HG03066 (cell line): ENCODE results near the gene GDPD5.

Source experiments
- ATAC-seq: cut with Tn5 transposase; IDR thresholded peaks from one replicate; pipeline ENCODE4 v1.9.1; 2021; ENCODE audit warnings: low read depth; ENCODE audit not compliant: unreplicated experiment

Gene GDPD5

DNA sequence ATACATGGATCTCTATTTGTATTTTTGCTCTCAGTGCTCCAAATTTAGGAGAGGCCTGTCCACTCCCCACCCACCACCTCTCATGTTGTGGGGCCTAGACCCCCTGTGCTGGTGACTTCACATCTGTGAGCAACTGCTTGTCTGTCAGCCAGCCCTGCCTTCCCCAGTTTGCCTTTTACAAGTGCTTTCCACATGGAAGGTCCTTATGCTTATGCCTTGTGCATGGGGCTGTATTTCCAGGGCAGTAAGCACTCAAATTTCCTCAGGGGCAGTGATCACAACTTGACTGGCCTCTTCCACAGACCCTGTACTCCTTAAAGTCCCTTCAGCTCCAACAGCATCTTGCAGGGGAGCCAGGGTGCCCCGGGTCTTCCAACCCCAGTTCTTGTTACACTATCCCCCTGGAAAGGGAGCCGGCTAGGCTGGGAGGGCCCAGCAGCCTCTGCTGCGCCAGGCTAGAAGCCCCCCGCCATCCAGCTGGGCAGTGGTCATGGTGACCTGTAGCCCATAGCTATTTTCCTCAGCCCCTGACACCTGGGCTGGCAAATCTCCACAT lies 29.9 kb downstream of the GDPD5 start:
- ATAC-seq: no peak

DNA sequence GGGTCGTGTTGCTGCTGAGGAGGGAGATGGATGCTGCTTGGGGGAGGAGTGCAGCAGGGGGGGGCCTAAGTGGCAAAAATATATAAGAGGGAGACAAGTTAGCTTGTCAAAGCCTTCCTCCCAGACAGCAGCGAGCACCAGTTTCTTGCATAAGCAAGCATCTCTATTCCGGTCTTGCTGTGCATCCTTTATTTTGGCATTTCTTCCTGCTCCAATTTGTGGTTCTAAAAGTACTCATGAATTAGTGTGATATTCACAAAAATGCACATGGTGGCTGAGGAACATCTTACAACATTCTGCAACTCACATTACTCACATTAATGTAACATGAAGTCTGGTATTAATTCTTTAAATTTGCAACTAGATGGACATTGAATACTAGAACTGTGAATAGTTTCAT lies 32.1 kb downstream of the GDPD5 start:
- no peak for ATAC-seq

DNA sequence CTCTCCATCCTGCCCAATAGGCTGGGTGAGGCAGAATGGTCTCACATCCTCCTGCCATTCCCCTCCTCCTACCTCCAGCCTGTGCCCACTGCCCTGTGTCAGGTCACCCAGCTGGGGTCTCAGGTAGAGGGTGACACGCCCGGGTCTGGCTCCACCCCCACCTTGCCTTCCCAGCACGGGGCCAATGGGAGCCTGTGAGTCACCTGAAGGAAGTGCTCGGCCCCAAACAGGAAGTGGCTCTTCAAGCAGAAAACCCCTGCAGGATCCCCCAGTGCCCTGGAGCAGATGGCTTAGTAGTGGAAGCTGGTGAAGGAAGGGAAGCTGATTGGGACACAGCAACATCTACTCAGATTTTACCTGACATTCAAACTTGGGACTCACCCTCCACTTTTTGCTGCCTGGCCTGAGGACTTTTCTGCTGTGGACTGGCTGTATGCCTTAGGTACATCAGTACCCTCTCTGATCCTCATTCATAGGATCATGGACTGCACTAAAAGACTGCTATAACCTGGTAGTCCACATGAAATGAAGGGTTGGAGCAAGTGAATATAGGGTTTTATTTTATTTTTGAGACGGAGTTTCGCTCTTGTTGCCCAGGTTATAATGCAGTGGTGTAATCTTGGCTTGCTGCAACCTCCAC lies 33.4 kb downstream of the GDPD5 start:
- ATAC-seq: no peak

DNA sequence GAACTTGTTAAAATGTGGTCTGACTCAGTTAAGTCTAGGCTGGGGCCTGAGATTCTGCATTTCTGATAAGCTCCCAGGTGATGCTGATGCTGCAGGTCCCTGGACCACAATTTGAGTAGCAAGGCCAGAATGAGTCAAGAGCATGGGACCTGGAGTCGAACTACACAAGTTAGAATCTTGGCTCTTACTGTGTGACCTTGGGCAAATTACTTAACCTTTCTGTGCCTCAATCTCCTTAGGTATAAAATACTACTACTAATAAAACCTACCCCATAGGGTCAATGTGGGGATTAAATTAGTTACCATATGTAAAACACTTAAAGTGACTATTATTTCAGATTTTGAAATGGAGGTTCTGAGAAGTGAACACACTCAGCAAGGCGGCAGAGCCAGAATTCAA lies 34.3 kb downstream of the GDPD5 start:
- ATAC-seq: no peak

DNA sequence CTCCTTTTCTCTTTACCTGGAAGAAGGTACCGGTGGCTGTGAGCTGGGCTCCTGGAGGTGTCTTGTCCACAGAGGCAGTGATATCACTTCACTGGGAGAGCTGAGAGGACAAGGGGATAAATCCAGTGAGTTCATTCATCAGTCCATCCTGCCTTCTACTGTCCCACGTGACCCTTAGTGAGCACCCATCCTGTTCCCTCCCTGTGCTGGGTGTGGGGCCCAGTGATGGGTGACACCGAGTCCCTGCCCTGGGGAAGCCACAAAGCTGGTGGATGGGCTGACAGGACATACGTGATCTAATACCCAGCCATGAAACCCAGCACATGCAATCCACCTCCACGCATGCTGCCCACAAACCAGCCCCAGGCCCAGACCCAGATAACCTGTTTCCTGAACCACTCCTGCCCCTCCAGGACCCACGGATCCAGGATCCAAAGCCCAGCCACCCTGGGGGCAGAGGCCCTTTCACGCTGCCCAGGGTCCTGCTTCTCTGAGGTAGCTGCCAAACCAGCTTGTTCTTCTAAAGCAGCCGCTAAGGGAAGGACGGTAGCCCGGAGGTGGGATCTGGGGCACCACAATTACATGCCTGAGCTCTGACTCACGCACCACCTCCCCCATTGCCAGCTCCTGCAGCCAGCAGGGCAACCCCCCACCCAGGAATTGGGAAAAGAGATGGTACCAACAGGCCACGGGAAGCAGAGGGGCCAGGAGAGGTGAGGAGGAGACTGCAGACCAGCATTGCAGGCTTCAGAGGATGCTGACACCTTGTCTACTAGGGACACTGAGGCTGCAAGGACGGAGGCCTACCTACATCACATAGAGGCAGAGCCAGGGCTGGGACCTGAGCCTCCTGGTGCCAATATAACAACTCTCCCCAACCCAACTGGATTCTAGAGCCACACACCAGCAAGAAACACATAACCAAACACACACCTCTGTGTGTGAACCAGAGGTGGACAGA lies 35.2 kb downstream of the GDPD5 start:
- no peak for ATAC-seq

DNA sequence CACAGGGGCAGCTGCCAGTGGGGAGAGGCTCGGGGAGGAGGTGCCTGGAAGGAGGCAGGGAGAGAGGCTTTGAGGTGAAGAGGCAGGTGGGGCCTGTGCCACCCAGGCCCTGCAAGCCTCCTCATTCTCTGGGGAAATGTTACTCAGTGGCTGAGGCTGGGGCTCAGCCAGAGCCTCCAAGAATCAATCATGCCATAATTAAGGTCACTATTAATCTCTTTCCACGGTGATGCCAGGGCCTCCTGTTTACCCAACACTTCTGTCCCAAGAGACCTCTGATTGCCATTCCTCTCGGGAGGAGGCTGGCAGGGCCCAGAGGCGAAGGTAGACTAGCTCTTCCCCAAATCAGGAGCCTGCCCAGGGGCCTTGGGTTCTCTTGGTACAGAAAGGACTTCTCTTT lies 38.4 kb downstream of the GDPD5 start:
- ATAC-seq: no peak

DNA sequence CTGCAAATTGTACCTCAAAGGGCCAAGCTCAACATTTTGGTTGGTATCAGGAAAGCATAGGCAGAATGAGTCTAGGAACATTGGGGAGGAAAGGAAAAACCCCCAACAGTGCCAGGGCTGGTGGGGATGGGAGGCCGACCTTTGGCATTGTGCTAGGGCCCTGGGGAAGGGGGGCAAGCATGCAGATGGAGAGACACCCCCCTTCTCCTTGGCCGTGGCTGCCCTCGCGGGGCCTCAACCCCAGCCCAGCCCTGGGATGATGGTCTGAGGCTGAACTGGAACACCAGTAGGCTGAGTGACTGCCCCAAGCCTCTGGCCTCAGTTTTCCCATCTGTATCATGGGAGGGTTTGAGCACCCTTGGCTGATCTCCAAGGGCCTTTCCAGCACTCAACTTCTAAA lies 40.0 kb downstream of the GDPD5 start:
- no peak for ATAC-seq

DNA sequence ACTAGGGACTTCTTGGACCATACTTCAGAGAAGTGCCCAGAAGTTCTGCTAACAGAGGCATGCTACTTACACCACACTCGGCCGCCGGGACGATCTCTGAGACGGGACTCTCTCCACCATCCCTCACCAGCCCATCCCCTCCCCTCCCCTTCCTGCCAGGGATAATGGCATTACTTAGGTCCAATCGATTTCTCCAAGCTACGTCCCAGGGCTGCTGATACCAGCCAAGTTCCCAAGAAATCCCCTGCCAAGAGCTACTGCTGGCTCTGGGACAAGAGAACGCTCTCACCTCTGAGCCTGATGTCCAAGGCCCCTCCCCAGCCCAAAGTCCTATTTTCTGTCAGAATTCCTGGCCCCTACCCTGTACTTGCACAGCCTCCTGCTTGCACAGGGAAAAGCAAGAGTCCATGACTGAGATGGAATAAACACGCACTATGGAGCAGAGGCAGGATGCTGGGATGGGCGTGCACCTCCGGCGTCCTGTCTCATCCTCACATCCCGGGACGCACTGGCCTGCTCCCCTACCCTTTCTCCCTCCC lies 42.7 kb downstream of the GDPD5 start:
- ATAC-seq: no peak

DNA sequence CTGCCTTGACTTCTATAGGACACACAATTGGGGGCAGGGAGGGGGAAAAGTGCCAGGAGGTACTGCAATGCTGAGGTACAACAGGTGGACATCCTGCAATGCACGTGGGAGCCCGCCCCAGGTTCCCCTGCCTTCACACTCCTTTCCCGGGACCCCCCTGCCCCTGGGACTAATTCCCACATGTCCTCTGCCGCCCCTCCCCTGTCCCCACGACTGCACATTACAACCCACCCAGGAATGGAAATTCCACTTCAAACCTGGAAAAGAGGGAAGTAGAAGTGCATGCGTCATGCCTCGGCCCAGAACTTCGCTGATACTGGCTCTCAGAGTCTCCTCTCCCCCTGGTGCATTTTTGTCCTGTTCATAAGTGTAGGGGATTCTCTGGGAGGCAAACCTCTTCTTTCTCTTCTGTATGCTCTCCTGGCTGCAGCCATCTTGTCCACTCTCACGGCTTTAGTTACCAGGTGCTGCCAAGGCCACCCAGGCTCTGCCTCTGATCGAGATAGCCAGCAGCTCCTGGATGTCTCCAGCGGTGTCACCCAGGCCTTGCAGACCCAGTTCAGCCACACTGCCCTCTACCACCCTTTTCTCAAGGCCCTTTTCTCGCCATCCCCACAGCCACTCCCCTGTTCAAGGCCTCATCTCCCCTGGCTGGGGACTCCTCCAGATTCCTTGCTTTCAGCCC lies 43.7 kb downstream of the GDPD5 start:
- ATAC-seq: no peak

DNA sequence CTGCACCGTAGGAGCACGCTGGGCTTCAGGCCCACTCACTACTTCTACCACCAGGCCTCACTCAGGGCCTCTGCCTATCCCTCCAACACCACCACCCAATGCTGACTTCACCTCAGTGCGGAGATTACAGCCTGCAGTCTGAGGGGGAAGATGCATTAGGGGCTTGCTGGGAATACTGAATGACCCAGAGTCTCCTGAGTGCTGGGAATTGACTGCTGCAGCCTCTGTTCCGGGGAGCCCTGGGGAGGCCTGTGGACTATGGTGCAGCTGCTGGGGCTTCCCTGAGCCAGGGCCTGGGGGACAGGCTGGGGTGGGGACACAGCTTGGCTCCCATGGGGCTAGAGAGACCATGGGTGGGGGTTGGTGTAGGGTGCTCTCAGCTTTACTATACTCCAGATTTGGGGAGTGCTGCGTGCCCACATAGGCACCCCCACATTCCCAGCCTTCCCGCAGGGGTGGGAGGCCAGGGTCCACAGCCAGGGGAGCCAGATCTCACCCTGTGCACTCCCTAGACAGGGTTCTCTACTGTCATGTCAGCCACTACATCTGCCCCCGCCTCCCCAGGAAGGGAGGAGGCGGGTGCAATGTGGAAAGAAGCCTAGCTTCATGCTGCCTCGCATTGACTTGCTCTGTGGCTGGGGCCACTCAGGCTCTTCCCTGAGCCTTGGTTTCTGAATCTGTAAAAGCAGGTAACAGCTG lies 44.4 kb downstream of the GDPD5 start:
- ATAC-seq: no peak

DNA sequence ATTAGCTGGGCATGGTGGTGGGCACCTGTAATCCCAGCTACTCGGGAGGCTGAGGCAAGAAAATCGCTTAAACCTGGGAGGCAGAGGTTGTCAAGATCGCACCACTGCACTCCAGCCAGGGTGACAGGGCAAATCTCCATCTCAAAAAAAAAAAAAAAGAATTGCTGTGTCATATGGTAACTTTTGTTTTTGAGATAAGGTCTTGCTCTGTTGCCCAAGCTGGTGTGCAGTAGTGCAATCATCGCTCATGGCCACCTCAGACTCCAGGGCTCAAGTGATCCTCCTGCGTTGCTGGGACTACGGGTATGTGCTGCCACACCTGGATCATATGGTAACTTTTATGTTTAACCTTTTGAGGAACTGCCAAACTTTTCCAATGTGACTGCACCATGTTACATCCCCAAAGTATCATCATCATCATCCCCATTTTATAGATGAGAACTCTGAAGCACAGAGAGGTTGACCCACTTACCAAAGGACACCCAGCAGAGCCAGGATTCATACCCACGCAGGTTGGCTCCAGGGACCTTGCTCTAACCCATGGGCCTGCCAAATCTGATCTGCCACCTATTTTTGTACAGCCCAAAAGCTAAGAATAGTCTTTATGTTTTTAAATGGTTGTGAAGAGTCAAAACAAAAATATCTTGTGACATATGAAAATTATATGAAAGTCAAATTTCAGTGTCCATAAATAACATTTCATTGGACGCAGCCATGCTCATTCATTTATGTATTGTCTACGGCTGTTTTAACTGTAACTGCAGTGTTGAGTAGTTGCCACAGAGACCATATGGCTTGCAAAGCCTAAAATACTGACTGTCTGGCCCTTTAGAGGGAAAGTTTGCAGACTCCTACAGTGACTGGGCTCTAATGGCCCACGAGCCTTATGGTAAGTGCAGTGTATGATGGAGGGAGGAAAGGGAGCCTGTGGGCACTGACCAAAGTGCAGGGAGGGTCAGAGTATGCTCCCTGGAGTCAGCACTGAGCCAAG lies 45.3 kb downstream of the GDPD5 start:
- ATAC-seq: no peak

DNA sequence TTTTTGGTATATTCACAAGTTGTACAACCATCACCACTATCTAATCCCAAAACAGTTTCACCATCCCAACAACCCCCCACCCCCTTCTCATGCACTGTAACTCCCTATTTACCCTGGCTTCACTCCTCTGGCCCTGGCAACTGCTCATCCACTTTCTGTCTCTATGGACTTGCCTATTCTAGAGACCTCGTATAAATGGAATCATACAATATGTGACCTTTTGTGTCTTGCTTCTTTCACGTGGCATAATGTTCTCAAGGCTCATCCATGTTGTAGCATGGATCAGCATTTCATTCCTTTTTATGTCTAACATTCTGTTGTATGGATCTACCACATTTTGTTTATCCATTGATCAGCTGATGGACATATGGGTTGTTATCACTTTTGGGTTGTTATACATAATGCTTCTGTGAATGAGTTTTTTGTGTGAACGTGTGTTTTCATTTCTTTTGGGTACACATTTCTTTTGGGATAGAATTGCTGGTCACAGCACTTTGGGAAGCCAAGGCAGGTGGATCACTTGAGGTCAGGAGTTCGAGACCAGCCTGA lies 46.1 kb downstream of the GDPD5 start:
- no peak for ATAC-seq

DNA sequence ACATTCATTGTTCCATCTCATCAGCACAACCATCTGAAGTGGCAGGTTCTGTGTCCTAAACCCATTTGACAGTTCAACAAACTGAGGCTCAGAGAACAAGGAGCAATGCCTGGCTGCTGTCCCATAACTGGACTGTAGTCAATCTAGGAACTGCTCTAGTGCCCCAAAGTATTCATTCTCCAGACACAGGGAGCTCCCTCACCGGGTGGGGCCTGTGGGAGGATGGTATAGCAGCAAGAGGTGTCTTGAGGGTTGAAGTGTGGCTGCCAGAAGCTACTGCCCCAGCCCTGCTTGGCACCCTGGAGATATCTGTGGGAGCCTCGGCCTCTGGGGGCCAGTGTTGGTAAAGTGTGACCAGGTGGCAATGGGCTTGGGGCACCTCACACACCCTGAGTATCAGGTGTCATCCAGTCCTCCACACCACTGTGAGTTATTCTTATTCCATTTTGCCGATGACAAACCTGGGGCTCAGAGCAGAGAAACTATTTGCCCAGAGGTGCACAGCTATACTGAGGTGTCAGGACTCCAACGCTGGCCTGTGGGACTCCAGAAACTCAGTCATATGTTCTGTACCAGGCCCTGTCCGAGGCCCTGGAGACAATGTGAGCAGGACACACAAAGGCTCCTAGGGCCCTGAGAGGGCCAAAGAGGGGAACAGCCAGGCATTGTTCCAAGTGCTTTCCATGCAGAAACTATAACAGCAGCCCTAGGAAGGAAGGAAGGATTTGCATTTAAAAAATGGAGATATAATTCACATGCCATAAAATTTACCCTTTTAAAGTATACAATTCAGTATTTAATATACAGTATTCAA lies 46.8 kb downstream of the GDPD5 start:
- ATAC-seq: no peak

DNA sequence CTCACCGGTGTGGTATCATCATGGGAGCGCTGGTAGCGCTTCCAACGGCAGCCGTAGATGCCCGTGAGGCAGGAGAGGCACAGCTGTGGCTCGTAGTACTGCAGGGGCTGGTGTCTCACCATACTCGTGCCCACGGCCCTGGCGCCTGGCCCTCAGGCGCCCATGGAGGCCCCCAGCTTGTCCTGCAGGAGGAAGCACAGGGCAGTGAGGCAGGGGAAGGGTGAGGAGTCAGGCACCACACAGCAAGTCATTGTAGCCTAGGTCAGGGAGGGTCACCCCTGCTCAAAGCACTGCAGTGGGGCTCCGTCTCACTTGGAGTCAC lies 48.2 kb downstream of the GDPD5 start:
- ATAC-seq: no peak

DNA sequence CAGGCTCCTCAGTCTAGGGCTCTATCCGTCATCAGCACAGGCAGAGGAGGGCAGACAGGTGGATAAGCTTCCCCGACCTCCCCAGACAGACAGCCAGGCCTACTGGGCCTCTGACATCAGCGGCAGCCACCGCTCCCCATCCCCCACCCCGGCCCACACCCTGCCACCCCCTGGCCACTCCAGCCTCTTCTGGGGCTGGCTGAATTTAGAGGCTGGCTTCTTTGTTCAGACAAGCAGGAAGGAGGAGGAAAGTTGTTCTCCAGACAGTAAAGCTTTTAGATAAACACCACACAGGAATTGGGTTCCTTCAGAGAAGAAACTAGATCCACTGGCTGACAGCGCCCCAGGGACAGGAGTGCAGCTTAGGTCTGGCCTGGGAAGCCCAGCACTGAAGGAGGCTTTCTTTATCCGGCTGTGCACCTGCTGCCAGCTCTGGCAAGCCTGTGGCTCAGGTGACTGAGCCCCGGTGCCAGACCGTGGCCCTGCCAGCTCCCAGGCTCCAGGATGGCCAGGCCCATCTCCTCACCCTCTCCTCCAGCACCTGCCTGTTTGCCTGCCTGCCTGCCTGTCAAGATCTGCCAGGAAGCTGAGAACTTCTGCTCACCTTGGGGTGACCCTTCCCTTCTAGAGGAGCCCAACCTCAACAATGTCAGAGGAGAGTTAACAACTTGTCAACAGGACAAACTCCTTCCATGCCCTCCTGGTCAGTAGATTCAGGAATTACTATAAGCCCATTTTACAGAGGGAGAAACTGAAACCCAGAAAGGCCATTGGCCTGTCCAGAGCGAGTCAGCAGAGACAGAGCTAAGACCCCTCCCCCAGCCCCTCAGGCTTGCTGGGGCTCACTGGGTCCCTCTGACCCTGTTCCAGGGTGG lies 48.8 kb downstream of the GDPD5 start:
- ATAC-seq: no peak

DNA sequence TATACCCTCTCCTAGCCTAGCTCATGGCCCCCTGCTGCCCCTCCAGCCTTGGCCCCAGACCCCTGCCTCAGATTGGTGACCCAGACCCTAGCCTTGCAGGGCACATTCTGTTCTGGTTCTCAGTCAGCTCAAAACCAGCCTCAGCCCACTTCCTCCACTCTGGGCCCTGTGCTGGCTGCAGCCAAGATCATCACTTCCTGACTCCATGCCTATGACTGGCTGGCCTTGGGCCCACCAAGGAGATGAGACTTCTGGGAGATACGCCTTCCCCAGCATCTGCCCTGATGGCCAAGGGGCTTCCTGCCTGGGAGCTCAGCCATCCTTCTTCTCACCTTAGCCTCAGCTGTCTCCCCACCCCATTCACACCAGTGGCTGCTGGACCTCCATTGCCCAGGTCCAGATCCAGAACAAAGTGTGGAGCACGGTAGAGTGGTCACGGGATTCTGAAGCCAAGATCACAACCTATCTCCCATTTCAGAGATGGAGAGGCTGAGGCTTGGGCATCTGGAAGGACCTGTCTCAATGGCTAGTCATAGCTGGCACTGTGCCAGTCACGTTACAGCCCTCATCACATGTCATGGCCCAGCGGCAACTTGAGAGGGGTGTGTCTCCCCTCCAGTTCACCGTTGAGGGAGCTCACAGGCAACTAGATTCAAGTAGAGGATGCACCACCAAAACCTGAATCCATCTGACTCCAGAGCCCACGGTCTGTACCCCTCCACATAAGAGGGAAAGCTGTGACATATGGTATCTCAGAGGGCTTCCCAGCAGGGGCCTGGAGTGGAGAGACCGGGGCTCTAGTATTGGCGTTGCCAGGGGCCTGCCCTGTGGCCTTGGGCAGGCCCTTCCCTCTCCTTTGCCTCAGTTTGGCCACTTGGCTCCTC lies 49.7 kb downstream of the GDPD5 start:
- no peak for ATAC-seq
